Coronary artery (tissue), 2 donors: ENCODE results near the gene ENTPD6.

Source experiments
- DNase-seq: peaks from one replicate; pipeline ENCODE4 v3.0.0-alpha.2; 2017; ENCODE audit warnings: low spot score
- H3K27ac ChIP-seq, 2 donors: fragments of 200-600 bp; sonication (generic); one replicate each; pipeline ENCODE4 v1.5.1; 2016 to 2019
- H3K4me3 ChIP-seq: fragments of 200-600 bp; sonication (generic); 2 replicates; pipeline ENCODE4 v1.5.1; 2016; ENCODE audit warnings: mild to moderate bottlenecking, moderate library complexity
- TF ChIP-seq, protein P1 (sequence below): fragments of 200-600 bp; sonication (generic); IDR thresholded peaks from one replicate; pipeline ENCODE4 v1.5.1; 2019; ENCODE audit warnings: antibody characterized with exemption

ENTPD6 gene

DNA sequence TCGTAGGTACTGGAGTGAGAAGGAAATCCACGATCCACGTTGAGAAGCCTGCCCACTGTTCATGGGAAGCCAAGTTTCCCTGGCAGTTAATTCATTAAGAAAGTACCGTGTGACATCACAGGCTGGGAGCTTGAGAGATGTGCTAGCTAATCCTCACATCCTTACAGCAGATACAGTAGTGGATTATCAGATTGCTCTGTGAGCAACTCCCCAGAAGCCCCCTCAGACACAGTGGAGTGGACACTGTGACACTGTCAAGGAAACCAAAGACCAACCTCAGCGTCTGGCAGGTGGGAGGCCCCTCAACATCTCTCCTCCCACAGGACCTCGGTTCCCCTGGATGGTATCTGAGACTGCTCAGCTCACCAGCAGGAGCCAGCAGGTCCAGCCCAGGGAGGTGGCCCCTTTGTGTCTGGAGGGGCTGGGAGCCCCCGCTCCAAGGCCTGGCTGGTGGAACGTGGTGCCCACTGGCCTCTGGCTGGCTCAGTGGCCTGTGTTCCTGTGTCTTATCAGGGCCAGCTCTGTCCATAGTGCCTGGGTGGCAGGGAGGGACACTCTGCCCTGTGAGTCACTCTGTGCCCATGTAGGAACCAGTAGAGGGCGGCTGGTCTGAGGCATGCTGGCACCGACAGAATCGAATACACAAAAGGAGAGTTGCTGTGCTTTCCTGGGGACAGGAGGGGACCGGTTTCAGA, 59.6 kb downstream of the ENTPD6 start:
- Histone ChIP-seq H3K4me3 (peak overlapping the region; percentile 18), H3K27ac (peak overlapping the region; percentile 51 to 69)
- TF ChIP-seq, protein P1, sequence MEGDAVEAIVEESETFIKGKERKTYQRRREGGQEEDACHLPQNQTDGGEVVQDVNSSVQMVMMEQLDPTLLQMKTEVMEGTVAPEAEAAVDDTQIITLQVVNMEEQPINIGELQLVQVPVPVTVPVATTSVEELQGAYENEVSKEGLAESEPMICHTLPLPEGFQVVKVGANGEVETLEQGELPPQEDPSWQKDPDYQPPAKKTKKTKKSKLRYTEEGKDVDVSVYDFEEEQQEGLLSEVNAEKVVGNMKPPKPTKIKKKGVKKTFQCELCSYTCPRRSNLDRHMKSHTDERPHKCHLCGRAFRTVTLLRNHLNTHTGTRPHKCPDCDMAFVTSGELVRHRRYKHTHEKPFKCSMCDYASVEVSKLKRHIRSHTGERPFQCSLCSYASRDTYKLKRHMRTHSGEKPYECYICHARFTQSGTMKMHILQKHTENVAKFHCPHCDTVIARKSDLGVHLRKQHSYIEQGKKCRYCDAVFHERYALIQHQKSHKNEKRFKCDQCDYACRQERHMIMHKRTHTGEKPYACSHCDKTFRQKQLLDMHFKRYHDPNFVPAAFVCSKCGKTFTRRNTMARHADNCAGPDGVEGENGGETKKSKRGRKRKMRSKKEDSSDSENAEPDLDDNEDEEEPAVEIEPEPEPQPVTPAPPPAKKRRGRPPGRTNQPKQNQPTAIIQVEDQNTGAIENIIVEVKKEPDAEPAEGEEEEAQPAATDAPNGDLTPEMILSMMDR: no peak
- DNase-seq: peak; percentile 84

DNA sequence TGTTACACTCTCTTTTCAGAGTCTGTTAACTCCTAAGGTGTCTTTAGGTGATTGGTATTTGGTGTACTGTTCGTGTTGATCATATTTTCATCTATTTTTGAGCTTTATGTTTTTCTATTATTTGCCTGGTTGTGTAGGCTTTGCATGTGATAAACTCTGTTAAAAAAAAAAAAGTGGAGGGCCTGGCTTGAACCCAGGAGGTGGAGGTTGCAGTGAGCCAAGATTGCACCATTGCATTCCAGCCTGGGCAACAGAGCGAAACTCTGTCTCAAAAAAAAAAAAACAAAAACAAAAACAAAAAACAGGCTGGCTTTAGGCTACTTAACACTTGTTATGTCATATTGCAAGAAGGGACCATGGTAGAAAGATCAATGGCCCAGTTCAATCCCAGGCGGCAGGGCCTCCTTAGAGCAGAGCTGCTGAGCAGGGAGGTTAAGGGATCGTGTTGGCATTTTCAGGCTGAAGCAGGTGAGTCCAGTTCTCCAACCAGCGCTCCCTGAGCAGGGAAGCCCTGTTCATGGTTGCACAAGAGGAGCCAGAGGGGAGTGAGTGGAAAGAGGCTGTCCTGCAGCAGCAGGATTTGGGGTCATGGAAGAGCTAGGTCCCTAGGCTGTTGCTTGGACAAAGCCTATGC, 60.8 kb downstream of the ENTPD6 start:
- H3K4me3 ChIP-seq: no peak overlapping the region
- H3K27ac ChIP-seq: peak overlapping the region in 1 of 2 donors; percentile 26
- DNase-seq: peak; percentile 69
- TF ChIP-seq, protein P1: no peak

DNA sequence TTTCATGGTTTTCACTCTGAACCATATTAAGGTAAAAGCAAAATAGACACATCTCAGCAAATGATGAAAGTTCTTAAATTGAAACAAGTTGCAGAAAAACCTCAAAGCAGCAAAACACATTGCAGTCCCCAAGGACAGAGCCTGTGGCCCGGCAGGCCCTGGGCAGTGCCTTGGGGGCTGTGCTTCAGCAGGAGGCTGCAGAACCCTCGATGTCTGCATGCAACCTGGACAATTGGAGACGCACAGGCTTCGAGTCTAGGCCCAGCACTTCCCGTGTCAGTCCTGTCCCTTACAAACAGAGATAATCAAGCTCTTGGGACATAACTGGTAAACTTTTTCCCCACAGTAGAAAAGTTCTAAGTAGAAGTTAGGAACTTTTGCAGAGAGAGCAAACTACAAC, 61.6 kb downstream of the ENTPD6 start:
- Histone ChIP-seq H3K27ac (no peak overlapping the region), H3K4me3 (no peak overlapping the region)
- DNase-seq: no peak
- TF ChIP-seq, protein P1: no peak

DNA sequence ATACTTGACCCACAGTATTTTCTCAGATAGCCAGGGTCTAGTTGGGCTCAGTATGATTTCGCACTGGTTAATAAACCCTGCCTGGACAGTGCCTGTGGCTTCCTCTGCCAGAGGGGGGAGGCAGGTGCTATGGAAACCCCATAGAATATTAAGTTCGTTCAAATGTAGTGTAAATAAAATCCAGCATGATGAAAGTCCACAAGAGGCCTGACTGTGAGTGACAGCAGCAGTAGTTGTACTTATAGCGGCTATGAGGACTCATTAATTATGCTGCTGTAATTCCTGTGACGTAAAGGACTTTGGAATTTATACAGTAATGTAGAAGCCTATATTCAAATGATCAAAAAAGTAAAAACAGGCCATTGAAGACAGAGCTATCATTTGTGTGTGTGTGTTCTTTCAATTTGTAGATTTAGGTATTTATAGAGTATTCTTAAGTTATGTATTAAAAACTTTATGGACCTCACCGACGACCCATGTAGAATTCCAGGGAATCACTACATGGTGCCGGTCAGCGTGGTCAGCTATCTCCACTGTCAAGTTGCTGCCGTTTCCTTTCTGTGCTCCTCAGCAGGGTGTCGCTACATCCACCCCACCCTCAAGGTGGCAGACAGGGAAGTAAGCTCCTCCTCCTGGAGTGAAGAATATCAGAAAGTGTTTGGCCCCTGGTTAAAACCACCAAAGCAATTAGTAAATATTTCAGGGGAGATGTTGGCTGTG, 62.4 kb downstream of the ENTPD6 start:
- no peak for DNase-seq
- Histone ChIP-seq H3K27ac (no peak overlapping the region), H3K4me3 (no peak overlapping the region)
- TF ChIP-seq, protein P1: no peak

DNA sequence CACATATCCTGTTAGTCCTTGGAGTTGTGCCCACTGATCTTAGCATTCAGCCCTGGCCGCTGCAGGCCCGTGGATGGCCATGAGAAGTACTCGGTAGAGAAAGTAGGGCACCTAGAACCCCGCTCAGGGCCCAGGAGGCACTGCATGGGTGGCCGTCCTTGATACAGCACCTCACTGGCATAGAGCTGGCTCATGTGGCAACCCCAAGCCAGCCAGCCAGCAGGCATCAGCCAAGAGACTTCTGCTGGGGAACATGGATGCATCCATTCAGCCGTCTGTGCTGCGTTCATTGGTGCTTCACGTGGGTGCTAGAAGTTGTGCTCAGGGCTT, 62.9 kb downstream of the ENTPD6 start:
- TF ChIP-seq, protein P1: no peak
- Histone ChIP-seq H3K27ac (no peak overlapping the region), H3K4me3 (no peak overlapping the region)
- DNase-seq: no peak

DNA sequence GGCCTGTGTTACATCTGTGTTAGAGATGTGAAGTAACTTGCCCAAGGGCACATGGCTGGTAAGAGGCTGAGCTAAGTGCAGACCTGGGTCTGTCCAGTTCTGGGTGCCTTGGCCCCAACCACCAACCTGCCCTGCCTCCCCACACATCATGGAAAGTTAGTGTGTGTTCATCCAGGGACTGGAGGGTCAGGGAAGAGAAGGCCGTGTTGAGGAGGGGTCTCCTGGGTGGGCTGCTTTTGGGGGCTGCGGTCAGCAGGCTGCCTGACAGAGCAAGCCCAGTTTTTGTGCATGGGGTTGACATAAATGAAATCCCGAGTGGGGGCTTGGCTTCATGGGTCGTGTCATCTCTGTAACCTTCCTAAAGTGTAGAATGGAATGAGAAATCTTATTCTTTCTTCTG, 63.3 kb downstream of the ENTPD6 start:
- no peak overlapping the region for H3K27ac ChIP-seq
- no peak overlapping the region for H3K4me3 ChIP-seq
- TF ChIP-seq, protein P1: no peak
- no peak for DNase-seq

DNA sequence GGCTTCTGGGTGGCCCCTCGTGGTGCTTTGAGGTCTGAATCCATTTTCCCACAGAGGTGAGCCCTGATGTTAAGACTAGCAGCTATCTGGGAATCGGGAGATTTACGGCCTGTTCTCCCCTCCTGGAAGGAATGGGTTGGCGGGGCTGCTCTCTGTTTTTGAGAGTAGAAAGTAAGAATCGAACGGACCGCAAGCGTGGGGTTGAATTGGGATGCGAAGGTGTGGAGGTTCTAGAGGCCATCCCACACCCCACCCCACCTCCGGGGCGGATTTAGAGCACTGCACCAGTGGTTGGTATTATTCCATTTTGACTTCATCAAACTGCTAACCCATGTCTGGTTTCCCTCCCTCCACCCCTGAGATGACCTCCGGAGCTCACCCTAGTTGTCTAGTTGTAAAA, 63.8 kb downstream of the ENTPD6 start:
- TF ChIP-seq, protein P1: no peak
- Histone ChIP-seq H3K4me3 (no peak overlapping the region), H3K27ac (no peak overlapping the region)
- no peak for DNase-seq
